GM21737 (cell line): ENCODE results near the gene F2RL1.
"Not testable (repeated sequence)": the region's sequence is repeated elsewhere in the genome, so short reads cannot be mapped to it uniquely, and the experiment has no call there.

Source experiments
- ATAC-seq: cut with Tn5 transposase; IDR thresholded peaks from one replicate; pipeline ENCODE4 v1.9.1; 2021; ENCODE audit warnings: mild to moderate bottlenecking, moderate library complexity; ENCODE audit not compliant: unreplicated experiment

F2RL1 gene

GRCh38 chr5:76818844-76819831 is at the start of gene F2RL1:
F2RL1 (plus strand) TSS chr5:76819030; CDS start chr5:76819183, 153 bp downstream.
- ATAC-seq, result no peak

- ATAC-seq, result not testable (repeated sequence)
These were observed 47.8 kb upstream of the F2RL1 start for GRCh38 chr5:76771041-76771440.

GRCh38 chr5:76771705-76772405 is 47.0 kb upstream of the F2RL1 start:
- no peak for ATAC-seq

- ATAC-seq, result no peak
These were observed 42.9 kb upstream of the F2RL1 start for GRCh38 chr5:76775921-76776320.

- ATAC-seq, result no peak
These were observed 42.4 kb upstream of the F2RL1 start for GRCh38 chr5:76776391-76776790.

- ATAC-seq, result not testable (repeated sequence)
These were observed 38.2 kb upstream of the F2RL1 start for GRCh38 chr5:76780616-76781015.

- ATAC-seq, result no peak
These were observed 37.1 kb upstream of the F2RL1 start for GRCh38 chr5:76781775-76782174.

GRCh38 chr5:76782444-76782843 is 36.4 kb upstream of the F2RL1 start:
- ATAC-seq, result no peak

- ATAC-seq, result no peak
These were observed 31.6 kb upstream of the F2RL1 start for GRCh38 chr5:76787237-76787636.

GRCh38 chr5:76788362-76788761 is 30.5 kb upstream of the F2RL1 start:
- no peak for ATAC-seq

- not testable (repeated sequence) for ATAC-seq
These were observed 29.6 kb upstream of the F2RL1 start for GRCh38 chr5:76789275-76789674.

GRCh38 chr5:76789991-76790581 is 28.7 kb upstream of the F2RL1 start:
- no peak for ATAC-seq

GRCh38 chr5:76790632-76791290 is 28.1 kb upstream of the F2RL1 start:
- ATAC-seq, result no peak

GRCh38 chr5:76791461-76791860 is 27.4 kb upstream of the F2RL1 start:
- ATAC-seq, result no peak

GRCh38 chr5:76794871-76795270 is 24.0 kb upstream of the F2RL1 start:
- ATAC-seq, result no peak

GRCh38 chr5:76799588-76799987 is 19.2 kb upstream of the F2RL1 start:
- ATAC-seq, result no peak

GRCh38 chr5:76800579-76800978 is 18.3 kb upstream of the F2RL1 start:
- no peak for ATAC-seq

- ATAC-seq, result no peak
These were observed 17.5 kb upstream of the F2RL1 start for GRCh38 chr5:76801159-76801802.

GRCh38 chr5:76801803-76802195 is 17.0 kb upstream of the F2RL1 start:
- no peak for ATAC-seq

- no peak for ATAC-seq
These were observed 14.6 kb upstream of the F2RL1 start for GRCh38 chr5:76804266-76804665.
